Esophagus squamous epithelium (tissue), 5 donors: ENCODE measurements around the gene ATG4B. TPM values are rescaled to one million over a fixed set of nuclear protein-coding genes. Genes with fewer than 3 reads are reported as not detected.

ENCODE experiments used
- DNase-seq: peaks from one replicate; lab custom pipeline; 2025; lab: John Stamatoyannopoulos, UW
- H3K27ac ChIP-seq, 4 donors: fragments of 200-600 bp; sonication (generic); one replicate each; pipeline ENCODE4 v1.5.1; 2016 to 2019; ENCODE audit warnings: mild to moderate bottlenecking in 1 of 4
- H3K27me3 ChIP-seq, 4 donors: fragments of 200-600 bp; sonication (generic); 1 replicate in 3 of 4; 2 replicates in 1 of 4; pipeline versions ENCODE4 v1.5.1 to v1.6.0; 2017 to 2021; ENCODE audit warnings: antibody characterized with exemption in 1 of 4
- H3K36me3 ChIP-seq, 3 donors: fragments of 200-600 bp; sonication (generic); one replicate each; pipeline ENCODE4 v1.5.1; 2016 to 2019
- H3K4me1 ChIP-seq, 3 donors: fragments of 200-600 bp; sonication (generic); one replicate each; pipeline ENCODE4 v1.5.1; 2017 to 2019
- H3K4me3 ChIP-seq, 4 donors: fragments of 200-600 bp; sonication (generic); 1 replicate in 3 of 4; 2 replicates in 1 of 4; pipeline ENCODE4 v1.5.1; 2016 to 2019; ENCODE audit warnings: mild to moderate bottlenecking in 2 of 4, moderate library complexity in 1 of 4
- H3K9me3 ChIP-seq, 3 donors: fragments of 200-600 bp; sonication (generic); one replicate each; pipeline ENCODE4 v1.5.1; 2016 to 2019
- CTCF ChIP-seq, 6 experiments: fragments of 450-650 bp in 4 of 6; fragments of 200-600 bp in 2 of 6; sonication (generic) in 2 of 6; IDR thresholded peaks; one replicate each; pipeline ENCODE4 v1.5.1; 2016 to 2019; ENCODE audit warnings: antibody characterized with exemption in 6 of 6, mild to moderate bottlenecking in 4 of 6, moderate library complexity in 4 of 6
- POLR2A ChIP-seq, 4 donors: fragments of 450-650 bp; IDR thresholded peaks; one replicate each; pipeline ENCODE4 v1.6.1; 2017; ENCODE audit warnings: antibody characterized with exemption in 4 of 4, mild to moderate bottlenecking in 4 of 4, moderate library complexity in 3 of 4
- WGBS, 2 donors: methylation state at CpG; one replicate each; pipeline ENCODE4 v1.1.5; 2018; 5-methylcytosine and 5-hydroxymethylcytosine counted together
- intact Hi-C: fragments of 100-400 bp; cut with DNase I; formaldehyde crosslinking; loops from one replicate; pipeline ENCODE4 v1.15.0; 2022
- total RNA-seq, 4 donors: library from RNA; depleted of rRNA; stranded (reverse); fragments of >200 nt; gene quantifications; one replicate each; pipeline ENCODE4 v1.1.0, GENCODE V29; 2016
- donor health status: DM: yes; HTN: yes; CAD: no.

ATG4B gene
- total RNA-seq, 4 donors from 2014 or later: 33.0 to 60.9 (median 45.6) TPM

GRCh38 chr2:241686650-241687425 is 49.3 kb downstream of the ATG4B start, which contains the start of gene DTYMK:
Gene DTYMK, minus strand, starts transcription at chr2:241686815. Its CDS starts 32 bp downstream, at chr2:241686783.
- Histone ChIP-seq H3K36me3 (peaks cover 0 to 37% (median 8%) of the 10 kb centered on the region in 3 donors), H3K4me3 (peak within 1 kb of the TSS; percentile 77 to 87 (median 86)), H3K4me1 (peaks cover 26 to 35% (median 28%) of the 10 kb centered on the region in 3 donors), H3K27me3 (no peaks in the 10 kb centered on the region), H3K9me3 (no peaks in the 10 kb centered on the region), H3K27ac (peak within 1 kb of the TSS; percentile 89 to 94 (median 94))
- intact Hi-C loops: no loop called here
- peak; percentile 81 for DNase-seq
- TF ChIP-seq POLR2A (IDR thresholded peaks at IDR 0.05) (peak in 3 of 4 donors; percentile 88 to 90 (median 89)), CTCF (IDR thresholded peaks at IDR 0.05) (peak in 2 of 6 experiments; percentile 18 to 37)
- WGBS, 2 donors: 0% methylated on average over 4 to 5 of the region's 102 CpGs

GRCh38 chr2:241689306-241689705 is 51.8 kb downstream of the ATG4B start:
- WGBS, 2 donors: 69 to 76% methylated on average over 9 to 10 of the region's 10 CpGs
- intact Hi-C loops: no loop called here
- Histone ChIP-seq H3K27me3 (no peaks in the 10 kb centered on the region), H3K27ac (no peak overlapping the region), H3K4me1 (peaks cover 26 to 35% (median 28%) of the 10 kb centered on the region in 3 donors), H3K9me3 (no peaks in the 10 kb centered on the region), H3K4me3 (no peak overlapping the region), H3K36me3 (peaks cover 0 to 53% (median 8%) of the 10 kb centered on the region in 3 donors)
- DNase-seq: no peak
- no peak for TF ChIP-seq CTCF (IDR thresholded peaks at IDR 0.05)

GRCh38 chr2:241690202-241690717 is 52.8 kb downstream of the ATG4B start:
- 0 to 85% methylated on average over 1 to 6 of the region's 6 CpGs for WGBS, 2 donors
- Histone ChIP-seq H3K9me3 (no peaks in the 10 kb centered on the region), H3K27me3 (no peaks in the 10 kb centered on the region), H3K4me3 (no peak overlapping the region), H3K27ac (no peak overlapping the region), H3K36me3 (peaks cover 0 to 62% (median 8%) of the 10 kb centered on the region in 3 donors), H3K4me1 (peaks cover 26 to 33% (median 28%) of the 10 kb centered on the region in 3 donors)
- intact Hi-C loops: no loop called here
- no peak for TF ChIP-seq CTCF (IDR thresholded peaks at IDR 0.05)
- DNase-seq: no peak

GRCh38 chr2:241692448-241692847 is 55.0 kb downstream of the ATG4B start:
- Histone ChIP-seq H3K4me3 (no peak overlapping the region), H3K9me3 (no peaks in the 10 kb centered on the region), H3K27ac (no peak overlapping the region), H3K36me3 (peaks cover 0 to 71% (median 8%) of the 10 kb centered on the region in 3 donors), H3K4me1 (peaks cover 18 to 22% (median 18%) of the 10 kb centered on the region in 3 donors), H3K27me3 (no peaks in the 10 kb centered on the region)
- intact Hi-C loops: no loop called here
- WGBS, 2 donors: 87 to 88% methylated on average over 5 to 6 of the region's 6 CpGs
- TF ChIP-seq CTCF (IDR thresholded peaks at IDR 0.05): no peak
- DNase-seq: no peak

- Histone ChIP-seq H3K36me3 (peaks cover 0 to 55% (median 0%) of the 10 kb centered on the region in 3 donors), H3K4me3 (no peak overlapping the region), H3K27me3 (no peaks in the 10 kb centered on the region), H3K27ac (no peak overlapping the region), H3K4me1 (peaks cover 0 to 5% (median 3%) of the 10 kb centered on the region in 3 donors), H3K9me3 (no peaks in the 10 kb centered on the region)
- intact Hi-C loops: no loop called here
- no peak for DNase-seq
- no peak for TF ChIP-seq POLR2A (IDR thresholded peaks at IDR 0.05)
- no peak for TF ChIP-seq CTCF (IDR thresholded peaks at IDR 0.05)
- 99 to 100% methylated on average over 4 of the region's 4 CpGs for WGBS, 2 donors
These were observed 58.2 kb downstream of the ATG4B start for GRCh38 chr2:241695651-241696050.
